Middle frontal gyrus (tissue), 1 donor: ENCODE data around the gene GLP1R.
"Not testable (repeated sequence)": the region's sequence is repeated elsewhere in the genome, so short reads cannot be mapped to it uniquely, and the experiment has no call there.

Experiments used
- DNase-seq: peaks from one replicate; pipeline ENCODE4 v3.0.0-alpha.2; 2015; ENCODE audit warnings: low spot score; ENCODE audit errors: extremely low spot score

The GLP1R gene

DNA sequence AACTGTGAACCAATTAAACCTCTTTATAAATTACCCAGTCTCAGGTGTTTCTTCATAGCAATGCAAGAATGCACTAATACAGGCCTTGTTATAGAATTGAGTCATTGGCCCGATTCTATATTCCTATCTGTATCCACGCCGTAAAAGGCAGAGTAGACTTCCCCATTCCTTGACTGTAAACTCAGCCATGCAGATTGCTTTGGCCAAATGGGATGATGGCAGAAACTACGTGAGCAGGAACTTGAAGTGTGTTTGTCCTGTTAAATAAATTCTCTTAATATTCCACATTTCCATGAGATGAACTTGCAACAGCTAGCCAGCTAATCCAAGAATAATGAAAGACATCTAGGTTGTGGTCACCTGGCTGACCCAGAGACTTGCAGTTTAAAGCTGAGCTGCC lies 70.3 kb downstream of the GLP1R start:
- DNase-seq: no peak

DNA sequence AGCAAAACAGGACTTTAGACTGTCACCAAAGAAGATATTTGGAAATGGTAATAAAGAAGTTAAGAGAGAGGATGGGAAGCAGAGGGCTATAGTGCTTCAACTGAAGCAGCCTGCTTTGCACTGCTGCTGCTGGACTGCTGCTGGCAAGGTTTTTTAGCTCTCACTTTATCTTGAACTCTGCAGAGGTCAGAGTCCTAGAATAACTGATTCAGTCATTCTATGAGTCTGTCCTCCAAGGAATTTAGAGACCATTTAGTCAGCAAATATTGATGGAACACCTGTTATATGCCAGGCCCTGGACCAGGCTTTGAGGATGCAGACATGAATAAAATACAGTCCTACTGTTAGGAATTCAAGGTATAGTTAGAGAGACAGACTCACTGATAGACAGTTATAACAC lies 75.5 kb downstream of the GLP1R start:
- no peak for DNase-seq

DNA sequence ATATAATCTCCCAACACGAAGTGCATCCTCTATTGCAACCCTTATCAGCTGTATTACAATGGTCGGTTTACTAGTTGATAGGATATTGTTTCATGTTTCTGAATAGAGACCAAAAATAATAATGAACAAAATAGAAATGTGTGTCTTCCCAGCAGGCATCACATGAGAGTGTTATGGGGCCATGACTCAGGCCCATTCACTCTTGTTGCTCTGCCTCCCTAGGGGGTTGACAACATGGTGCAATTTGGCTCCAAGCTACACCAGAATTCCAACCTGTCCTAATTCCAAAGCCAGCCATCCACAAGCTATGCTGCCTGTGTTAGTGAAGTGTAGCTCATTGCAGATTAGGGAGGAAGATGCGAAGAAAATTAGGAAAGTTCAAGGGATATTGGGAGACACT lies 79.5 kb downstream of the GLP1R start:
- DNase-seq: no peak

DNA sequence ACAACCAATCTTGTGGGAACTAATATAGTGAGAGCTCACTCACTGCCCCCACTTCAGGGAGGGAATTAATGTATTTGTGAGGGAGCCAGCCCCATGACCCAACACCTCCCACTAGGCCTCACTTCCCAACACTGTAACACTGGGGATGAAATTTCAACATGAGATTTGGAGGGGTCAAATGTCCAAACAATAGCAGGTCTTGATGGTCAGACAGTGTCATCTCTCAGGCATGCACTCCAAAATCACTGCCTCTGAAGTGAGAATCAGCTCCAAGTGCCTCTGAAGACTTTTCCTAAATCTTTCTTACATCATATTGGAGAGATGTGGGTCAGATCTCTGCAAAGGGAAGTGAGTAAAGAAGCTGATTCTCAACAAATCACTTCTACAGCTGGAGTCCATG lies 80.3 kb downstream of the GLP1R start:
- DNase-seq: no peak

DNA sequence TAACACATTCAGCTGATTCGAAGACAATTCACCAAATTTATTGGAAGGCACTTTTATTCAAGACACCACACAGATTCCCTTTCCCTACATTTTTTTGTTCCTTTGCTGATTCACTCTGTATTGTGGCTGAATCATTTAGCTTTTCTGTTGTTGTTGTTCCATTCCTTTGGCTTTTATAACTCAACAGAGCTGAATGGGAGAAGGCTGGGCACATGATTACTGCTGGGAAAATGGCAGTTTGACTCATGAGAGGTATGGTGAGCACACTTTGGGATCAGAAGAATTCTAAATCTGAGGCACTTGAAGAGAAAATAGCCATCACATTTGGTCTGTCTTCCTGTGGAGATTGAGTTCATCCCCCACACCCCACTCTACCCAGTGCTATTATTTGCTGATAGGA lies 82.1 kb downstream of the GLP1R start:
- DNase-seq: no peak

DNA sequence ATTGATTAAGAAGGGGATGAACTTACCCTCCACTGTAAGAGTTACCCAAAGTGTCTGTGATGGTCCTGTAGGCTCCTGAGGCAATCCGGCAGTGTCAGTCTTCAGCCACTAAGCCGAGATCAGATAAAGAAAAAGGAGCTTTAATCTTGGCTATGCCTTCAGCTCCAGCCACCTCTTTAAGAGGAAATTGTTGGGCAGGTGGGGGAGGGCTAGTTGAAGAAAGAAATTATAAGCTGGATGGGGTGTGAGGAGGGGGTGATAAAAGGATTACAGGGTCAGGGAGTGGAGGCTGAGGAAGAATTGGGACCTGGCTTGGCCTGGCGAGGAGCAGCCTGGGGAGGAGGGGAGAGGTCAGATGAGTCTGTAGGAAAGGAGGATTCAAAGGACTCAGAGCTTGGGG lies 86.2 kb downstream of the GLP1R start:
- DNase-seq: not testable (repeated sequence)

DNA sequence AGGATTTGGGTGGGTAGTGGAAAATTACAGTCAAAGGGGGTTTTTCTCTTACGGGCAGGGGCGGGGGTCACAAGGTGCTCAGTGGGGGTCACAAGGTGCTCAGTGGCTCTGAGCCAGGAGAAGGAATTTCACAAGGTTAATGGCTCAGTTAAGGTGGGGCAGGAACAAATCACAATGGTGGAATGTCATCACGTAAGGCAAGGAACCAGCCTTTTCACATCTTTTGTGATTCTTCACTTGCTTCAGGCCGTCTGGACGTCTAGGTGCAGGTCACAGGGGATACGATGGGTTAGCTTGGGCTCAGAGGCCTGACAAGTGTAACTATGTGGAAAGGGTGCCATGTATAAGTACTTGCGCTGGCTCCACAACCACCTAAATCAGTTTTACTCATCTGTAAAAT lies 87.6 kb downstream of the GLP1R start:
- not testable (repeated sequence) for DNase-seq

DNA sequence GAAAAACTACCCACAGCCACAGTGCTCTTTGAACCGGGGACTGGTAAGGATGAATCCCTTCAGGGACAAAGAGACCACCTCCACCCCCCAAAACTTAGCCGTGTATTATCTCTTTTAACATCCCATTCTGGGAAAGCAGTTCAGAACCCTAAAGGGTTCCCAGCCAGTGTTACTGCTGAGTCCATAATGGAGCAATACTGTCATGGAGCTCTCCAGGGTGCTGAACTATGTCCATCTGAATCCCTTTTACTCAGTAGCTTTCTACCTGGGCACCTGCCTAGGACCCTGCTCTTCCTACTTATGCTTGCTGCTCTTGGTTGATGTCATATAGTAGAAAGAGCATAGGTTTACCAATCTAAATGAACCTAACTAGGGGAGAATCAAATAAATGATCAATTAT lies 88.7 kb downstream of the GLP1R start:
- no peak for DNase-seq
